ELF-1 (cell line): ENCODE data around the gene GLT6D1.

ENCODE experiments used
- DNase-seq: peaks from one replicate; pipeline ENCODE4 v3.0.0-alpha.2; 2016; ENCODE audit warnings: low read depth, low spot score

Gene GLT6D1

GRCh38 chr9:135608294-135608998 is 30.9 kb downstream of the GLT6D1 start:
- DNase-seq: no peak

DNA sequence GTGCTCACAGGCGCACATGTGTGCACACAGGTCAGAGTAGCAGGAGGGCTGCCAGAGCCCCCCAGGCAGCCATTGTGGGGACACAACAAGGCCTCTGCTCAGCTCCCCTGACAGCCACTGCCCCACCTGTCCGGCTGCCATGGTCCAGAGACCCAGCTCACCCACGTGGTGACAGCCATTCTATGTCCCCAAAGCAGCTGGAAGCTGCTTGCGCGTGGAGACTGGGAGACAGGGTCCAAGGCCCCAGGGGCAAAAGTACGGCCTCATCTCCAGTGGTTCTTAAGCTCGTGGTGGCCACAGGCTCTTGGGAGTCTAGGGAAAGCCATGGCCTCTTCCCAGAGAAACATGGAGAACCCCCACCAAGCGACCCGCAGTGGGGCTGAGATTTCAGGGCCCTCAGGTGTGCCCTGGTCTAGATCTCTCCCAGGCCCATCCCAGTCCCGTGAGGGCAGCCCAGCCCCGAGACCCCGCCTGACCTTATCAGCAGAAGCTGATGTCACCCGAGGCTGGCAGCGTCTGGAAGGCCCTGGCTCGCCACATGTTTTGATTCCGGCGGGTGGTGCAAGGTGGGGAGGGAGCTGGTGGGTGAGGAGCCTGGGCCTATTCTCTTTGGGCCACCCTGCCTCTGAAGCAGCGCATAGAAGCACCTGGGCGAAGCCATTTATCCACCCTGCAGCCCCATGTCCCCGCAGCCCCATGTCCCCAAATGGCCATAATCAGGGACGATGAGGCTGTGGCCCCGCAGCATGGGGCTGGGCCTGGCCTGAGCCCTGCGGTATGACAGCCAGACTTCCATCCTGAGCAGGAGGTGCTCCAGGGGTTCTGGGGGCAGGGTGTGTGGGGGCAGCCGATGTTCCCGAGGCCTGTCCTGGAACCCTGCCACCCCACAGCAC is 31.7 kb downstream of the GLT6D1 start:
- peak; percentile 0 for DNase-seq

DNA sequence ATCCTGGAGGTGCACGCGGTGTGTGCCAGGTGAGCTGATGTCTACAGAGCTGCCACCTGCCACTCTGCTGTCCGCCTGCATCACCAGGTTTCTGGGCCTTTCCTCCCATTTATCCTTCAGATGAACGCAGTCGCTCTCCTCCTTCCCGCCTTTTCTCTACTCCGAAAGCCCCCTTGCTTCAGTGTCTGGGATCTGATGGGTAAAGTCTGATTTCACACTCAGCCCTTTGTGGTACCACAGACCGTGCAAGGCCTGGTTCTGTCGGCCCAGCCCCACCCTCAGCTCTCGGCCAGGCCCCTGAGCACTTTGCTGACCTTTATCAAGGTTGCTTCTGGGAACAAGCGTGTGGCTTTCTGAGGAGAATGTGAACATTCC is 32.5 kb downstream of the GLT6D1 start:
- no peak for DNase-seq

- DNase-seq: peak; percentile 1
Measured at GRCh38 chr9:135605238-135605781, 34.0 kb downstream of the GLT6D1 start.

- DNase-seq: peak; percentile 4
Measured at GRCh38 chr9:135604437-135605237, 34.7 kb downstream of the GLT6D1 start.

DNA sequence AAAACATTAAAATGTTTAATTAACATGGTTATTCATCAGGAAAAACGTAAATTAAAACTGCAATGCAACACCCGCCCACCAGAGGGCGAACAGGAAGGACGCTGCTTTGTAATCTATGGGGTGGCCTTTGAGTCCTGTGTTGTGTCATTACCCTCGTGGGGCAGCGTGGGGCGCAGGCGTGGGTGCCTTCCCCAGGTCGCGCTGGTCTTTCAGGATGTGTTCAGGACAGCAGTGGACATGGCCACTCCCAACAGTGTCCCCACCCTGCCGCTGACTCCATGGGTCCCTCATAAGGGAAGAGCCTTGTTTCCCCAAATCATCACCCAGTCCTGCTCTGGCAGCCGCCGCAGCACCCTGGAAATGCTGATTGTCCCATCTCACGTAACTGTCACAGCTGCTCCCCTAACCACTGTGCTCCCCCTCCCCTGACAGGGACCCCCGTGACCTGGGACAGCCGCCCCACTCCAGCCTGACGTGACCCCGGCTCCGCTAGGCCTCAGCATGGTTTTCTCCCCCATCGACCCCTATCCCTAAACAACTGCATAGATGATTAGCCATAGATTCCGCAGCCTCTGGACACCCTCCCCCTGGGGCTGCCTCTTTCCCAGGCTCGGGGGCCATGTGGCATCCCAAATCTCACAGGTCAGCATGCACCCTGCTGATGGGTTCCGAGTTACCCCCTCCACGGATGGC is 36.4 kb downstream of the GLT6D1 start:
- peak; percentile 58 for DNase-seq

- no peak for DNase-seq
Measured at GRCh38 chr9:135601988-135602387, 37.4 kb downstream of the GLT6D1 start.

GRCh38 chr9:135600296-135600817 is 39.0 kb downstream of the GLT6D1 start:
- no peak for DNase-seq

- DNase-seq: no peak
Measured at GRCh38 chr9:135596211-135596610, 43.1 kb downstream of the GLT6D1 start.

DNA sequence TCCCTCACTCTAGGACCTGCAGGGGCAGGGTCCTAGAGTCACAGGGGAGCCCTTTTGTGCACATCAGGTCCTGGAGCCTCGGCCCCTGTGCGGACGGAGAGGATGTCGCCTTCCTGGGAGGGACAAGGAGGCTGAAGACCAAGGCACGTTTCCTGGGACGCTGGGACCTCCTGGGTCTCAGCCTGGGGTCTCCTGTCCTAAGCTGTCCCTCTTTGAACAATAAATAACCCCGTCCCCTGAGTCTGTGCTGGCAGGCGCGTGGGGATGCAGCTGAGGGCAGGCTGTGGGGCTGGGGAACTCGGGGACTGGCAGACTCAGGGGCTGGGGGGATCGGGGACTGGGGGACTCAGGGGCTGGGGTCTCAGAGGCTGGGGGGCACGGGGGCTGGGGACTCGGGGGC is 46.7 kb downstream of the GLT6D1 start:
- no peak for DNase-seq

- no peak for DNase-seq
Measured at GRCh38 chr9:135592331-135592590, 47.1 kb downstream of the GLT6D1 start.

- no peak for DNase-seq
Measured at GRCh38 chr9:135591506-135592330, 47.6 kb downstream of the GLT6D1 start.

DNA sequence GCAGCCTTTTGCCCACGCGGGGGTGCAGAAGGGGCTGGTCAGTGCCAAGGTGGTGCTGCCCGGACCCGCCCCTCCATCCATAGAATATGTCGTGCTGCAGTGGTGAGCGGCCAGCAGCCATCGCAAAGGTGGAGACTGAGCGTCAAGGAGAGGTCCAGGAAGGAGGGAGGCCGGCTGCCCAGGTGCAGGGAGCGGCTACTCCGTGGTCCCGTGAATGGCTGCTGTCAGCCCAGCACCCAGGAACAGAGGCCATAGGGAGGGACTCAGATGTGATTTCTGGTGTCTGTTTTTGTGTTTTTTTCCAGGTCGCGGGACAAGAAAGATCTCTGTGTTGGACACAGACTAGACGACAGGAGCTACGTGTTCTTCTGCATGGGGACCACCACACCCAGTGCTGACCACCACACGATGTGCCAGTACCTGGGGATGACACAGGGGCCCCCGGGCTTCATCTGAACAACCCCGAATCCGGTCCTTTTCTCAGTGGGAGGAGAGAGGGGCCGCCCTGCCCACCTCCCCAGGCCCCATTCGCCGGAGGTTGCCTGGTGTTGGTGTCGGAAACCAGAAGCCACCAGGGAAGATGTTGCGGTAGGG is 48.8 kb downstream of the GLT6D1 start:
- no peak for DNase-seq

GRCh38 chr9:135589596-135590485 is 49.5 kb downstream of the GLT6D1 start:
- no peak for DNase-seq

DNA sequence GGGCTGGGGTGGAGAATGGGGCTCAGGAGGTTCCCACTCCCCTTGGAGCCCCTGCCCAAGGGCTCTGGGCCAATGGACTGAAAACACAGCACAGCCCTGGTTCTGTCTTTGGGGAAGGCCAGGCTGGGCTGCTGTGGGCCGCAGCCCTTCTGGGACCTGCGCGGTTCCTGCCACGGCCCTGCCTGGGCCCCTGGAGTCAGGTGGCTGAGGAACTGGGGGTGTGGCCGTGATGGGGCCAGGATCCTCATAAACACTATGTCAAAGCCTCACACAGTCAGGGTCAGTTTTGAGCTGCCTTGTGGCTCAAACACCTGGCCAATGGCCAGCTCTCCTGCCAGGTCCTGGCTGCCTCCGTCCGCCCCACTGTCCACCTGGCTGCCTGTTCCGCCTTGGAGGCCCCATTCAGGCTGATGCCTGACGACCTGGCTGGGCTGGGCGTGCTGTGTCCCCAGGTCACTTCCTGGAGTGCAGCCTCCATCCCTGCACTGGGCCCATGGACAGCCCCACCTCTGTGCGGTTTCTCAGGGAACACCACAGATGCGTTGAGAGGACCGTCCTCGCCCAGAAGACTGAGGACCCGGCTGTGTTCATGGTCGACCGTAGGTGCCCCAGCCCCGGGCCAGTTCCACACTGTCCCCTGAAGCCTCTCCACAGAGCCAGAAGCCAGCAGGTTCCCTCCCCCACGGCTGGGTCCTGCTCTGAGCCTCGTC is 50.3 kb downstream of the GLT6D1 start:
- no peak for DNase-seq

DNA sequence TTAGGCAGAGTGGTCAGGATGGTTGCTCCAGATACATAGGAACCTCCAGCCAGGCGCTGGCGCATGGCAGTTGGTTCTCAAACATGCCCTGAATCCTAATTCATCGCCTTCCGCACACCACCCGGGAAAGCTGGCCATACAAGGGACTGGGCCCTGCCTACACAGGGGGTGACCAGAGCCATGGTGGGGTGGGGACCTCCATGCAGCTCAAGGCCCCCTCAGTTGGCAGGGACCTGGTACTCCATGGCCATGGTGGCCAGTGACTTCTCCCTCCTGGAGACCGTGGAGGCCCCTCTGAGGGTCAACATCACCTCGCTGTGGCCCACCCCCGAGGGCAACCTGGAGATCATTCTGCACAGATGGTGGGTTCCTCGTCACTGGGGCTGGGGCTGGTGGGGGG is 51.0 kb downstream of the GLT6D1 start:
- no peak for DNase-seq

GRCh38 chr9:135587658-135588057 is 51.7 kb downstream of the GLT6D1 start:
- DNase-seq: no peak

- no peak for DNase-seq
Measured at GRCh38 chr9:135586601-135587109, 52.7 kb downstream of the GLT6D1 start.
